B cell (primary cell): ENCODE data around the gene TSPOAP1.

Source experiments
- EZH2 ChIP-seq: IDR thresholded peaks from 2 replicates; pipeline ENCODE4 v1.6.1; 2012; ENCODE audit warnings: borderline replicate concordance, low read depth, mild to moderate bottlenecking, moderate library complexity, low read length; ENCODE audit not compliant: insufficient read depth, poor library complexity, severe bottlenecking
- TF ChIP-seq, protein P1 (sequence below): fragments of 200-600 bp; IDR thresholded peaks from one replicate; pipeline ENCODE4 v1.8.0; 2022; ENCODE audit warnings: antibody characterized with exemption, mild to moderate bottlenecking

- TF ChIP-seq EZH2: no peak
- TF ChIP-seq, protein P1, sequence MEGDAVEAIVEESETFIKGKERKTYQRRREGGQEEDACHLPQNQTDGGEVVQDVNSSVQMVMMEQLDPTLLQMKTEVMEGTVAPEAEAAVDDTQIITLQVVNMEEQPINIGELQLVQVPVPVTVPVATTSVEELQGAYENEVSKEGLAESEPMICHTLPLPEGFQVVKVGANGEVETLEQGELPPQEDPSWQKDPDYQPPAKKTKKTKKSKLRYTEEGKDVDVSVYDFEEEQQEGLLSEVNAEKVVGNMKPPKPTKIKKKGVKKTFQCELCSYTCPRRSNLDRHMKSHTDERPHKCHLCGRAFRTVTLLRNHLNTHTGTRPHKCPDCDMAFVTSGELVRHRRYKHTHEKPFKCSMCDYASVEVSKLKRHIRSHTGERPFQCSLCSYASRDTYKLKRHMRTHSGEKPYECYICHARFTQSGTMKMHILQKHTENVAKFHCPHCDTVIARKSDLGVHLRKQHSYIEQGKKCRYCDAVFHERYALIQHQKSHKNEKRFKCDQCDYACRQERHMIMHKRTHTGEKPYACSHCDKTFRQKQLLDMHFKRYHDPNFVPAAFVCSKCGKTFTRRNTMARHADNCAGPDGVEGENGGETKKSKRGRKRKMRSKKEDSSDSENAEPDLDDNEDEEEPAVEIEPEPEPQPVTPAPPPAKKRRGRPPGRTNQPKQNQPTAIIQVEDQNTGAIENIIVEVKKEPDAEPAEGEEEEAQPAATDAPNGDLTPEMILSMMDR: no peak
Observed at GRCh38 chr17:58325976-58326468, 2.6 kb downstream of the TSPOAP1 start.
